ENCODE data around the gene CDHR5.

CDHR5 gene

DNA sequence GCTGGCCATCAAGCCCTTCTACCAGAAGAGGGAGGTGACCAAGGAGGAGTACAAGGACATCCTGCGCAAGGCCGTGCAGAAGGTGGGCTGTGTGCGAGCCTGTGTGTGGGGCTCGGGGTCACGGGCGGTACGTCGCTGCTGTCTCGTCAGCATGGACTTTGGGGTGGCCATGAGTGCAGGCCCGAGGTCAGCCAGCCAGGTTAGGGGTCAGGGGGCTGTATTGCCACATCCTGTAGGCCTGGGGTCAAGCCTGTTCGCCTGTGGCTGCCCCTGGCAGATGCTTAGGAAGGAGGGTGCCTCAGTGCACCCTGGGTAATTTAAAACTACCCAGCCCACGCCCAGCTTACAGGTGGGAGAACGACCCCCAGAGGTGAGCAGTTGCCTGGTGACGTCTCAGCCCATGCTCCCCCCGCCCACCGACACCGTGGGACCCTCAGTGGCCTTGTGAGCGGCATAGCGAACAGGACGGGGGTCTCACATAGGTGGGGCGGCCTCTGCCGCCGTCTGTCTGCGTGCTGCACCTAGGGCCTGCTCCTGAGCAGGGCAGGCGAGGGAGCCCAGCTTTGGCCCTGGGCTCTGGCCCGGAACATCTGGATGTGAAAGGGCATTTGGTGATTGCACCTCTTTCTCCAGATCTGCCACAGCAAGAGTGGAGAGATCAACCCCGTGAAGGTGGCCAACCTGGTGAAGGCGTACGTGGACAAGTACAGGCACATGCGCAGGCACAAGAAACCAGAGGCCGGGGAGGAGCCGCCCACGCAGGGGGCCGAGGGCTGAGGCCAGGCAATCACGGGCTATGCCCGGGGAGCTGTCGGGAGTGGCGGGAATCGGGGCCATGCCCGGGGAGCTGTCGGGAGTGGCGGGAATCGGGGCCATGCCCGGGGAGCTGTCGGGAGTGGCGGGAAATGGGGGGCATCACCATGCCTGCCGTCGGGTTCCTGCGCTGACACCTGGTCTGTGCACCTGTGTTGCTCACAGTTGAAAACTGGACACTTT lies 13.5 kb downstream of the CDHR5 start:
- no peak for DNase-seq

DNA sequence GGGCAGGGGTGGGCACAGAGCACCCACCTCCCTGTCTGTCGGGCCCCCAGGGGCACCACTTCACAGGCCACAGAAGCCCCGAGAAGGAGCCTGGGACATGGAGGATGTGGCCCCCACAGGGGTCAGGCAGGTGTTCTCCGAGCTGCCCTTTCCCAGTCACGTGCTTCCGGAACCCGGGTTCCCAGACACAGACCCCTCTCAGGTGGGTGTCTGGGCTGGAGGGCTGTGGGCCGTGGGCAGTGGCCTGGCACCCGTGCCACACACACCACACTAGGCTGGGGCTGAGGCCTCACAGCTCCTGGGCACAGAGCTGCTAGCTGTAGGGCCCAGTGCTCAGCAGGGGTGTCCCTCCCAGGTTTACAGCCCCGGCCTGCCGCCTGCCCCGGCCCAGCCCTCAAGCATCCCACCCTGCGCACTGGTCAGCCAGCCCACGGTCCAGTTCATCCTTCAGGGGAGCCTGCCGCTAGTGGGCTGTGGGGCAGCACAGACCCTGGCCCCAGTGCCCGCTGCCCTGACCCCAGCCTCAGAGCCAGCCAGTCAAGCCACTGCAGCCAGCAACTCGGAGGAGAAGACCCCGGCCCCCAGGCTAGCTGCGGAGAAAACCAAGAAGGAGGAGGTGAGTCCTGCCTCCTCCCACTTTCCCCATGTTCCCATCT lies 14.5 kb downstream of the CDHR5 start:
- DNase-seq: no peak

DNA sequence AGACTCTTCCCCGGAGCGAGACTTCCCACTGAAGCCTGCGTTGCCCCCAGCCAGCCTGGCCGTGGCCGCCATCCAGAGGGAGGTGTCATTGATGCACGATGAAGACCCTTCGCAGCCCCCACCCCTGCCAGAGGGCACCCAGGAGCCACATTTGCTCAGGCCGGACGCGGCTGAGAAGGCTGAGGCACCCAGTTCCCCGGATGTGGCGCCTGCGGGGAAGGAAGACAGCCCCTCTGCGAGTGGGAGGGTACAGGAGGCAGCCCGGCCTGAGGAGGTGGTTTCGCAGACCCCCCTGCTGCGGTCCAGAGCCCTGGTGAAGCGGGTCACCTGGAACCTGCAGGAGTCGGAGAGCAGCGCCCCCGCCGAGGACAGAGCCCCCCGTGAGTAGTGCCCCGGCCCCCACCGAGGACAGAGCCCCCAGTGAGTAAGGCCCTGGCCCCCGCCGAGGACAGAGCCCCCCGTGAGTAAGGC lies 15.4 kb downstream of the CDHR5 start:
- no peak for DNase-seq

DNA sequence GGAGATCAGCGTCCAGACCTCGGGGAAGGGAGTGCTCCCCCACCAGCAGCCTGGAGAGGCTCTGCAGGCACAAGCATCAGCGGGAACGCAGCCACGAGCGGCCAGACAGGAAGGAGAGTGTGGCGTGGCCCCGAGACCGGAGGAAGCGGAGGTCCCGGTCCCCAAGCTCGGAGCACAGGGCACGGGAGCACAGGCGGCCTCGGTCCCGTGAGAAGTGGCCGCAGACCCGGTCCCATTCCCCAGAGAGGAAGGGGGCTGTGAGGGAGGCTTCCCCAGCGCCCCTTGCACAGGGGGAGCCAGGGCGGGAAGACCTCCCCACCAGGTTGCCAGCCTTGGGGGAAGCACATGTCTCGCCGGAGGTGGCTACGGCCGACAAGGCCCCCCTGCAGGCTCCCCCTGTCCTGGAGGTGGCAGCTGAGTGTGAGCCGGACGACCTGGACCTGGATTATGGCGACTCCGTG lies 15.9 kb downstream of the CDHR5 start:
- DNase-seq: no peak

DNA sequence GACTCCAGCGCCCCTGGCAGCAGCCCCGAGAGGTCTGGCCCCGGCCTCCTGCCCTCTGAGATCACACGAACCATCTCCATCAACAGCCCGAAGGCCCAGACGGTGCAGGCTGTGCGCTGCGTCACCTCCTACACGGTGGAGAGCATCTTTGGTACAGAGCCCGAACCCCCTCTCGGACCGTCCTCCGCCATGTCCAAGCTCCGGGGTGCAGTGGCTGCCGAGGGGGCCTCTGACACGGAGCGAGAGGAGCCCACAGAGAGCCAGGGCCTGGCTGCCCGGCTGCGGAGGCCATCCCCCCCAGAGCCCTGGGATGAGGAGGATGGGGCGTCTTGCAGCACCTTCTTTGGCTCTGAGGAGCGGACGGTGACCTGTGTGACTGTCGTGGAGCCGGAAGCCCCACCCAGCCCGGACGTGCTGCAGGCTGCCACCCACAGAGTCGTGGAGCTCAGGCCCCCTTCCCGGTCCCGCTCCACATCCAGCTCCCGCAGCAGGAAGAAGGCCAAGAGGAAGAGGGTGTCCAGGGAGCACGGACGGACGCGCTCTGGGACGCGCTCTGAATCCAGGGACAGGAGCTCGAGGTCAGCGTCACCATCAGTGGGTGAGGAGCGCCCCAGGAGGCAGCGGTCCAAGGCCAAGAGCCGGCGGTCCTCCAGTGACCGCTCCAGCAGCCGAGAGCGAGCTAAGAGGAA lies 16.6 kb downstream of the CDHR5 start:
- no peak for DNase-seq

- no peak for DNase-seq
These were observed 17.6 kb downstream of the CDHR5 start for GRCh38 chr11:607020-607780.

DNA sequence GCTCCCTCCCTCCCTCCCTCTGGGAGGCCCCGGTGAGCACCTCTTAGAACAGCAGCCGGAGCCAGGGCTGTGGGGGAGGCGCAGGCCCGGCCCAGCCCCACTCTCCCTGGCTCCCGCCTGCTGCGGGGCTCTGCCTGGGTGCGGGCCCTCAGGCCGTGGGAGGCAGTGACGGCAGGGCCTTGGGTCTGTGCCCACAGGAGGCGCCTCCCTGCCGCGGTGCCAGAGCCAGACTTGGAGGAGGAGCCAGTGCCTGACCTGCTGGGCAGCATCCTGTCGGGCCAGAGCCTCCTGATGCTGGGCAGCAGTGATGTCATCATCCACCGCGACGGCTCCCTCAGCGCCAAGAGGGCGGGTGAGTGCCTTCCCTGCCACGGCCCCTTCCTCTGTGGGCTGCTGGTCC lies 18.5 kb downstream of the CDHR5 start:
- DNase-seq: no peak

DNA sequence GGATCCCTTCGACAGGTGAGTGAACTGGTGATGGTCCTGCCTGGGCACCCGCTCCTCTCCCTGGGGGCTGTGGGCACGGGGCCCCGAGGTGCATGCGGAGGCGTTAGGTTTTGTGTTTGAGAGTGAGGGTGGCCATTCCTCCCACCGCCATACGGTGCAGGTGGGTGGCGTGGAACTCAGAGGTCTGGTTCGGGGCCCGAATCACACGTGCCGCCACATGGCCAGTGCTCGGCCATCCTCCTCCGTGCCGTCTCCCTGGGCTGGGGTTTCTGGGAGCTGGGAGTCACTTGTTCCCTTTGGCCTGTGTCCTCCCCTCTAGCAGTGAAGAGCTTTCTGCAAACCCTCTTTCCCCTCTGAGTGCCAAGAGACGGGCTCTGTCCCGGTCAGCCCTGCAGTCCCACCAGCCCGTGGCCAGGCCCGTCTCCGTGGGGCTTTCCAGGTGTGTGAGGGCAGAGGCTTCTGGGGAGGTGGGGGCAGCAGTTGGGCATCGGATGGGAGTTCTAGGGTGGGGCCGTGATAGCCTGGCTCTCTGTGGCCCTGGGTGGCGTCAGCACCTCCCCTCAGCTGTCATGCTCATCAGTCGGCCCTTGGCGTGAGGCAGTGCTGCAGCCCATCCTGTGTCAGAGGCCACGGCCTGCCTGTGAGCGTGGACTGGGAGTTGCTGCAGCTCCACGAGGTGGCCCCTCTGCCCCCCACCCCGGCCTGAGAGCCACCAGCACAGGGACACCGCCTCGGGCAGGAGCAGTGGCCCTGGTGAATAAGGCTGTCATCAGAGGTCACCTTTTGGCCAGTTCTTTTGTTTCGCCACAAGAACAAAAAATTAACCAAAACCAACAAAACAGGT lies 19.2 kb downstream of the CDHR5 start:
- no peak for DNase-seq

DNA sequence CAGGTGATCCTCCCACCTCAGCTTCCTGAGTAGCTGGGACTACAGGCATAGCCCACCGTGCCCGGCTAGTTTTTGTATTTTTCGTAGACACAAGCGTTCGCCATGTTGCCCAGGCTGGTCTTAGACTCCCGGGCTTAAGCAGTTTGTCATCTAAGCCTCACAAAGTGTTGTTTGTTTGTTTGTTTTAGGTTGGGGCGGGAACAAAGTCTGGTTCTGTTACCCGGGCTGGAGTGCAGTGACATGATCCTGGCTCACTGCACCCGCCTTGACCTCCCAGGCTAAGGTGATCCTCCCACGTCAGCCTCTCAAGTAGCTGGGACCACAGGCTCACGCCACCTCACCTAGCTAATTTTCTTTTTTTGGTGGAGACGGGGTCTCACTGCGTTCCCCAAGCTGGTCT lies 21.6 kb downstream of the CDHR5 start:
- no peak for DNase-seq

DNA sequence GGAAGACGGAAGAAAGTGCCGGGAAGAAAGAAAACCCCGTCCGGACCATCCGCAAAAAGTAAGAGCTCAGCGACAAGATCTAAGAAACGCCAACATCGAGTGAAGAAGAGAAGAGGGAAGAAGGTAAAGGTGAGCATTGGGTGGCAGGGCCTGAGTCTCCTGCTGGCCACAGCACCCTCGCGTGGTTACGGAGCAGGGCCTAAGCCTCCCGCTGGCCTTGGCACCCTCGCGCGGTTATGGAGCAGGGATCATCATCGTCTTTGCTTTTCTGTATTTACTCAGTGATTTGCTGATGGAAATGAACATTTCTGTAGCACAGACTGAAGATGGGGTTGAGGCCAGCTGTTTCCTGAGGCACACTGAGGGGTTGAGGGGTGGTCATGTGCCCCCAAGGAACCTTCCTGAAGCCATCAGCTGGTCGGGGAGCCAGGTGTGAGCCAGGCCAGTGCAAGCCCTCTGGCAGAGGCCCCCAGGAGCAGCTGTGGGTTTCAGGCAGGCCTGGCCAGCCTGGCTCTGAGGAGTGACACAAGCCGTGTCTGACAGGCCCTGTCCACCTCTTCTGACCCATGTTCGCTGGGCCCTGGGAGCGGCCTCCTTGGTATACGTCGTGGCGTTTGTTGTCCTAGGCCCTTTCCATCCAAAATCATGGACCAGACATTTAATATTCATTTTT lies 23.0 kb downstream of the CDHR5 start:
- DNase-seq: no peak

- no peak for DNase-seq
These were observed 26.6 kb downstream of the CDHR5 start for GRCh38 chr11:598005-598680.

- DNase-seq: no peak
These were observed 27.5 kb downstream of the CDHR5 start for GRCh38 chr11:597166-597725.

DNA sequence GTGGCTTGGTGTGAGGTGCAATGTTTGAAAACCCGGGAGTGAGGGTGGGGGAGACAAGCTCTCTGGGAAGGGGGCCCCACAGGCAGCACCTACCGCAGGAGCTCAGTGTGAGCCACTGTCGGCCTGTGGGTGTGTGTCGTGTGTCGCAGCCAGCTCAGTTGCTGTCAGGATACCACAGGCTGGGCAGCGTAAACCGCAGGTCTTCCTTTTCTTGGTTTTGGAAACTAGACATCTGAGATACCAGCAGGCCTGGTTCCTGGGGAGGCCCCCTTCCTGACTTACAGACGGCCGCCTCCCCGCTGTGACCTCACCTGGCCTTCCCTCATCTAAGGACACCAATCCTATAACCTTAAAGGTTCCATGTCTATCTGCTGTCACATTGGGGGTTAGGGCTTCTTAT lies 28.4 kb downstream of the CDHR5 start:
- no peak for DNase-seq

DNA sequence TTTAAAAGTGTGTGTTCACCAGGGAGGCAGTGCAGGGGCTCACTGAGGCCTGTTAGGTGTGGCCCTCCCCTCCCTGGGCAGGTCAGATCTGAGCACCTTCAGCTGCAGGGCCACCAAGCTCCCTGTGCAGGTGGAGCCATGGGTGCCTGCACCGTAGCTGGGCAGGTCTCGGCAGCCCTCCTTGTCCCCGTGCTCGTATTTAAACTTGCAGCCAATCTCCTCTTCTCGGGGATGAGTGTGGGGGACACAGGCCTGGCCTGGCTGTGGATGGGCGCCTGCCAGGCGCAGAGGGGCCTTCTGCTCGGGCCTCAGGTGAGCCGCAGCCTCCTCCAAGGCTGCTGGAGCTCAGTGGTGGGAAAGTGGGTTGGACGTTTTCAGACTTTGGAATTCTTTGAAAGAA lies 29.4 kb downstream of the CDHR5 start:
- no peak for DNase-seq

GRCh38 chr11:593347-593746 lies 31.4 kb downstream of the CDHR5 start:
- DNase-seq: no peak

DNA sequence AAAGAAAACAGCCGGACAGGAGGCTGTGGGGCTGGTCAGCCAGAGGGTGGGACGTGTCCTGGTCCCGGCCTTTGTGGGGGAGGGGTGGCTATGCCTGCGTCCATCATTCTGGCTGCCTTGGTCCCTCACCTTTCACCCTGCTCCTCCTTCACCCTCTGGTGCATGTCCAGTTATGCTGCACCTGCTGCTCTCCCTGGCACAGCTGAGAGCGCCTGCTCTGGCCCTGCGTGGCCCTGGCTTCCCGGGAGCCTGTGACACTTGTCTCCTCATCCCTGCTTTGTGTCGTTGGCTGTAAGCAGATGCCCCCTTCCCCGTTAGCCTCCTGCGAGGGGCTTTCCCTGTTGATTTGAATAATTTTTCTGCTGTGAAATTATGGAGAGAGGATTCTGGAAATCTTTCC lies 31.8 kb downstream of the CDHR5 start:
- DNase-seq: no peak

DNA sequence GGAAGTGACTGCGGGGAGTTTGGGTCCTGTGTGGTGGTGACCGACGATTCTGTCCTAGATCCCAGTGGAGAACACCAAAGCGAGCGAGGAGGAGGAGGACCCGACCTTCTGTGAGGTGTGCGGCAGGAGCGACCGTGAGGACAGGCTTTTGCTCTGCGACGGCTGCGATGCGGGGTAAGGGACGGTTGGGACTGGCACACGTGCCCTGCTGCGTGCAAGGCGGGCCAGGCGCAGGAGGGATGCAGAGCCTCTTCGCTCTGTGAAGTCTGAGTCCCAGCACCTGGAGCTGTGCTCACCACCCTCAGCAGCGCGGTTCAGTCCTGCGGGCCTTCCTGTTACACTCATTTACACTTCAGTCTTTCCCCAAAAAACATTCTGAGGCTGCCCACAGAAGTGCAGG lies 32.3 kb downstream of the CDHR5 start:
- no peak for DNase-seq

DNA sequence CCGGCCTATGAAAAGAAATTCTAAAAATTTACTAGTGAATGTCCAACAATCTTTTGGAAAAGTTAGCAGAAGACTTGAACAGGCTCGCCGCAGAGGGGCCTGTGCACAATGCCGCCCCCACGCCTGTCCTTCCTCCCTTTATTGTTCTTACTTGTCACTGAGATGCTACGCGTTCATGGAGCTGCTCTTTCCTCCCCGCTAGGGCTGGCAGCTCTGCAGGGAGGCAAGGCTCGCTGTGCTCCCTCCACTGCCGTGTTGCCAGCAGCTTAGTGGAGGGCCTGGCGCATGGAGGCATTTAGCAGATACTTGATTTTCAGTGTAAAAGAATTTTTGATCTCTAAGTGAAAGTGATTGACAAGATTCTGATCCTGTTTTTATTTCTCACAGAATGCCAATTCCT lies 33.8 kb downstream of the CDHR5 start:
- DNase-seq: no peak

DNA sequence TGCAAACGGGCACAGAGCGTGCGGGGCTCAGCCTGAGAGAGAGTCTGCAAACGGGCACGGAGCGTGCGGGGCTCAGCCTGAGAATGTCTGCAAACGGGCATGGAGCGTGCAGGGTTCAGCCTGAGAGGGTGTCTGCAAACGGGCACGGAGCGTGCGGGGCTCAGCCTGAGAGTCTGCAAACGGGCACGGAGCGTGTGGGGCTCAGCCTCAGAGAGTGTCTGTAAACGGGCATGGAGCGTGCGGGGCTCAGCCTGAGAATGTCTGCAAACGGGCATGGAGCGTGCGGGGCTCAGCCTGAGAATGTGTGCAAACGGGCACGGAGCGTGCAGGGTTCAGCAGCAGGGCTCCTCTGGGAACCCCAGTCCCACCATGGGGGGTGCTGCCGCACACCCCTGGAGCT lies 35.0 kb downstream of the CDHR5 start:
- DNase-seq: no peak

DNA sequence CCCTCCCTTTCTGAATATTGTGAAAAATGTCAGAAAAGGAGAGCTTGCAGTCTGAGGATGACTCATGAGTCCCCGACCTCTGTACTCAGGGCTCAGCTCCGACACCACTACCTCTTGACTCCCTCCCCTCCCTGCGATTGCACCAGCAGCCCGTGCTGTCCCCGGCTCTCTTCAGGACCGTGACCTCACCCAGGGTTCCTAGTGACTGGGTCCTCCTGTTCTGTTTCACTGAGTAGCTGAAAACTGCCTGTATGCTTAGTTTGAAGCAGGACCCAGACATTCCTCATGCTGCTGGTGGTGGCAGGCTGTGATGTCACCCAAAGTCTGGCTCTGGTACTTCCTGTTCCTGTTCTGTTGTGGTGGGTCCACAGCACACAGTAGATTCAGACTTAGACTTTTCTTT lies 36.8 kb downstream of the CDHR5 start:
- DNase-seq: no peak
